Fibroblast of the aortic adventitia (primary cell): ENCODE results near the gene TMEM95. TPM values are rescaled to one million over a fixed set of nuclear protein-coding genes. Genes with fewer than 3 reads are reported as not detected.

Source experiments
- DNase-seq: peaks from one replicate; pipeline ENCODE4 v3.0.0-alpha.2; 2010; ENCODE audit warnings: low read depth
- H3K4me3 ChIP-seq: 2 replicates; pipeline ENCODE4 v1.5.1; 2011; ENCODE audit warnings: low read depth, mild to moderate bottlenecking, control low read depth, low read length, moderate library complexity
- CTCF ChIP-seq: IDR thresholded peaks from 2 replicates; pipeline ENCODE4 v1.5.1; 2011; ENCODE audit warnings: mild to moderate bottlenecking, low read length, control low read depth, inconsistent platforms; ENCODE audit not compliant: insufficient read depth
- small RNA-seq: library from RNA; depleted of rRNA; stranded (forward); fragments of <200 nt; gene quantifications from one replicate; pipeline ENCODE3, GENCODE V24; 2012
- total RNA-seq: library from RNA; depleted of rRNA; stranded (reverse); fragments of >200 nt; gene quantifications from 2 replicates; pipeline ENCODE4 v1.2.3, GENCODE V29; 2012; ENCODE audit warnings: low replicate concordance

The TMEM95 gene
- total RNA-seq, 1 donor = not detected

- peak overlapping the region; percentile 80 for H3K4me3 ChIP-seq
- peak; percentile 0 for TF ChIP-seq CTCF
- DNase-seq = peak; percentile 9
Measured at GRCh38 chr17:7405350-7406234, 50.6 kb downstream of the TMEM95 start.

GRCh38 chr17:7406235-7406825 lies 51.4 kb downstream of the TMEM95 start:
- H3K4me3 ChIP-seq = peak overlapping the region; percentile 80
- TF ChIP-seq CTCF = no peak
- no peak for DNase-seq

Small RNA genes lying within 50 kb of the gene (small RNA-seq; reads per million reads assigned to genes)
- not detected for gene AC026954.2

Other genes with a start within 250 kb of the TMEM95 start
- not detected in 2 replicates for gene ASGR2, start 240.3 kb upstream of the TMEM95 start, total RNA-seq
- 0.09 and 2.8 TPM in 2 replicates for gene ASGR1, start 175.8 kb upstream of the TMEM95 start, total RNA-seq
- gene DLG4, start 135.3 kb upstream of the TMEM95 start, total RNA-seq = 2.9 and 11.9 TPM in 2 replicates
- gene ACADVL, start 135.2 kb upstream of the TMEM95 start, total RNA-seq = 136 and 210 TPM in 2 replicates
- 67.7 and 102 TPM in 2 replicates for gene DVL2, start 120.6 kb upstream of the TMEM95 start, total RNA-seq
- 26.7 and 40.3 TPM in 2 replicates for gene PHF23, start 115.7 kb upstream of the TMEM95 start, total RNA-seq
- gene GABARAP, start 112.7 kb upstream of the TMEM95 start, total RNA-seq = 293 and 420 TPM in 2 replicates
- gene CTDNEP1, start 103.4 kb upstream of the TMEM95 start, total RNA-seq = 15.3 and 41.2 TPM in 2 replicates
- gene ELP5, start 102.9 kb upstream of the TMEM95 start, total RNA-seq = 31.6 and 35.6 TPM in 2 replicates
- gene CLDN7, start 92.7 kb upstream of the TMEM95 start, total RNA-seq = 3.0 TPM in 1 of 2 replicates, not detected in the other
- gene SLC2A4, start 73.4 kb upstream of the TMEM95 start, total RNA-seq = 0.18 TPM in 1 of 2 replicates, not detected in the other
- gene YBX2, start 60.5 kb upstream of the TMEM95 start, total RNA-seq = not detected in 2 replicates
- gene EIF5A, start 47.5 kb upstream of the TMEM95 start, total RNA-seq = 78.3 and 1,006 TPM in 2 replicates
- 28.4 and 69.1 TPM in 2 replicates for gene GPS2, start 39.8 kb upstream of the TMEM95 start, total RNA-seq
- gene NEURL4, start 25.8 kb upstream of the TMEM95 start, total RNA-seq = 17.4 and 17.7 TPM in 2 replicates
- 0.72 TPM in 1 of 2 replicates, not detected in the other for gene ACAP1, start 18.6 kb upstream of the TMEM95 start, total RNA-seq
- 6.1 and 6.9 TPM in 2 replicates for gene KCTD11, start 3.0 kb upstream of the TMEM95 start, total RNA-seq
- gene TNK1, start 25.9 kb downstream of the TMEM95 start, total RNA-seq = under 0.01 TPM in 1 of 2 replicates, not detected in the other
- 19.5 and 26.9 TPM in 2 replicates for gene PLSCR3, start 39.4 kb downstream of the TMEM95 start, total RNA-seq
- 21.7 and 43.7 TPM in 2 replicates for gene TMEM256, start 48.9 kb downstream of the TMEM95 start, total RNA-seq
- 7.0 and 20.3 TPM in 2 replicates for gene NLGN2, start 52.7 kb downstream of the TMEM95 start, total RNA-seq
- gene SPEM1, start 65.2 kb downstream of the TMEM95 start, total RNA-seq = not detected in 2 replicates
- gene SPEM2, start 70.5 kb downstream of the TMEM95 start, total RNA-seq = not detected in 2 replicates
- 0.25 TPM in 1 of 2 replicates, not detected in the other for gene SPEM3, start 73.7 kb downstream of the TMEM95 start, total RNA-seq
- gene TMEM102, start 80.3 kb downstream of the TMEM95 start, total RNA-seq = 1.6 and 2.2 TPM in 2 replicates
- gene FGF11, start 84.4 kb downstream of the TMEM95 start, total RNA-seq = 0.36 and 1.7 TPM in 2 replicates
- gene CHRNB1, start 89.9 kb downstream of the TMEM95 start, total RNA-seq = 4.7 and 6.1 TPM in 2 replicates
- 37.4 and 45.5 TPM in 2 replicates for gene ZBTB4, start 124.5 kb downstream of the TMEM95 start, total RNA-seq
- not detected in 2 replicates for gene SLC35G6, start 126.3 kb downstream of the TMEM95 start, total RNA-seq
- gene POLR2A, start 129.2 kb downstream of the TMEM95 start, total RNA-seq = 72.9 and 74.1 TPM in 2 replicates
- 10.1 and 14.5 TPM in 2 replicates for gene TNFSF12, start 193.9 kb downstream of the TMEM95 start, total RNA-seq
- 1.1 and 1.4 TPM in 2 replicates for gene TNFSF13, start 203.6 kb downstream of the TMEM95 start, total RNA-seq
- gene SENP3, start 206.8 kb downstream of the TMEM95 start, total RNA-seq = 14.6 and 60.4 TPM in 2 replicates
- 4.9 and 71.7 TPM in 2 replicates for gene CD68, start 224.5 kb downstream of the TMEM95 start, total RNA-seq
- 32.3 and 127 TPM in 2 replicates for gene MPDU1, start 228.7 kb downstream of the TMEM95 start, total RNA-seq
- 0.57 and 1.4 TPM in 2 replicates for gene SOX15, start 234.9 kb downstream of the TMEM95 start, total RNA-seq